ENCODE results near the gene PDE4D.
A peak's percentile ranks its signal among the peaks of the same experiment; 100 is the strongest.

PDE4D gene

GRCh38 chr5:59301727-59302126 is 591.8 kb downstream of the PDE4D start:
- DNase-seq (ENCODE audit: low read depth) = no peak
- no peak overlapping the region for H3K4me3 ChIP-seq (ENCODE audit: control insufficient read depth, low read depth, low read length)
- no peak for TF ChIP-seq CTCF (conservative IDR thresholded peaks at IDR 0.05; ENCODE audit: control insufficient read depth, insufficient read depth, low read depth, low read length)

- H3K4me3 ChIP-seq (ENCODE audit: control insufficient read depth, low read depth, low read length) = no peak overlapping the region
- TF ChIP-seq CTCF (conservative IDR thresholded peaks at IDR 0.05; ENCODE audit: control insufficient read depth, insufficient read depth, low read depth, low read length) = no peak
- DNase-seq (ENCODE audit: low read depth) = no peak
Observed at GRCh38 chr5:59300930-59301329, 592.6 kb downstream of the PDE4D start.

GRCh38 chr5:59299006-59299405 is 594.5 kb downstream of the PDE4D start:
- TF ChIP-seq CTCF (conservative IDR thresholded peaks at IDR 0.05; ENCODE audit: control insufficient read depth, insufficient read depth, low read depth, low read length) = no peak
- H3K4me3 ChIP-seq (ENCODE audit: control insufficient read depth, low read depth, low read length) = no peak overlapping the region
- no peak for DNase-seq (ENCODE audit: low read depth)

- peak; percentile 59 for DNase-seq (ENCODE audit: low read depth)
- TF ChIP-seq CTCF (conservative IDR thresholded peaks at IDR 0.05; ENCODE audit: control insufficient read depth, insufficient read depth, low read depth, low read length) = no peak
- H3K4me3 ChIP-seq (ENCODE audit: control insufficient read depth, low read depth, low read length) = peak overlapping the region; percentile 23
Observed at GRCh38 chr5:59296317-59297264, 596.9 kb downstream of the PDE4D start.

GRCh38 chr5:59293700-59294099 is 599.8 kb downstream of the PDE4D start:
- no peak overlapping the region for H3K4me3 ChIP-seq (ENCODE audit: control insufficient read depth, low read depth, low read length)
- TF ChIP-seq CTCF (conservative IDR thresholded peaks at IDR 0.05; ENCODE audit: control insufficient read depth, insufficient read depth, low read depth, low read length) = no peak
- DNase-seq (ENCODE audit: low read depth) = no peak

- no peak for DNase-seq (ENCODE audit: low read depth)
- TF ChIP-seq CTCF (conservative IDR thresholded peaks at IDR 0.05; ENCODE audit: control insufficient read depth, insufficient read depth, low read depth, low read length) = no peak
- H3K4me3 ChIP-seq (ENCODE audit: control insufficient read depth, low read depth, low read length) = no peak overlapping the region
Observed at GRCh38 chr5:59291941-59292340, 601.6 kb downstream of the PDE4D start.
